Fibroblast of upper back skin (primary cell): ENCODE data around the gene CD226.
A peak's percentile ranks its signal among the peaks of the same experiment; 100 is the strongest.
"Not testable (repeated sequence)": the region's sequence is repeated elsewhere in the genome, so short reads cannot be mapped to it uniquely, and the experiment has no call there.

Source experiments
- DNase-seq: peaks from one replicate; pipeline ENCODE4 v3.0.0-alpha.2; 2013

Gene CD226

GRCh38 chr18:69865776-69866175, 81.9 kb downstream of the CD226 start:
- peak; percentile 57 for DNase-seq

GRCh38 chr18:69864802-69865201, 82.9 kb downstream of the CD226 start:
- not testable (repeated sequence) for DNase-seq

GRCh38 chr18:69858897-69859296, 88.8 kb downstream of the CD226 start:
- DNase-seq = no peak

- no peak for DNase-seq
Observed at GRCh38 chr18:69854455-69854854, 93.2 kb downstream of the CD226 start.

GRCh38 chr18:69853051-69853450, 94.6 kb downstream of the CD226 start:
- no peak for DNase-seq

GRCh38 chr18:69845593-69846506, 101.8 kb downstream of the CD226 start:
- DNase-seq = peak; percentile 12

GRCh38 chr18:69844656-69845055, 103.0 kb downstream of the CD226 start:
- no peak for DNase-seq

GRCh38 chr18:69843015-69843414, 104.7 kb downstream of the CD226 start:
- no peak for DNase-seq

GRCh38 chr18:69841117-69841516, 106.6 kb downstream of the CD226 start:
- DNase-seq = no peak

GRCh38 chr18:69840445-69840844, 107.2 kb downstream of the CD226 start:
- DNase-seq = peak; percentile 18

GRCh38 chr18:69840001-69840400, 107.7 kb downstream of the CD226 start:
- DNase-seq = no peak

GRCh38 chr18:69839497-69839896, 108.2 kb downstream of the CD226 start:
- DNase-seq = no peak

GRCh38 chr18:69838620-69839411, 108.9 kb downstream of the CD226 start:
- DNase-seq = no peak

GRCh38 chr18:69838003-69838402, 109.7 kb downstream of the CD226 start:
- no peak for DNase-seq

- not testable (repeated sequence) for DNase-seq
Observed at GRCh38 chr18:69834980-69835379, 112.7 kb downstream of the CD226 start.

GRCh38 chr18:69830189-69830588, 117.5 kb downstream of the CD226 start:
- DNase-seq = no peak

GRCh38 chr18:69820538-69820937, 127.1 kb downstream of the CD226 start:
- no peak for DNase-seq

GRCh38 chr18:69819460-69819859, 128.2 kb downstream of the CD226 start:
- no peak for DNase-seq

GRCh38 chr18:69817335-69817940, 130.2 kb downstream of the CD226 start:
- peak; percentile 93 for DNase-seq

GRCh38 chr18:69814861-69815385, 132.8 kb downstream of the CD226 start:
- no peak for DNase-seq

GRCh38 chr18:69813559-69813958, 134.1 kb downstream of the CD226 start:
- no peak for DNase-seq

GRCh38 chr18:69808399-69808798, 139.3 kb downstream of the CD226 start:
- no peak for DNase-seq
